Measurements from ENCODE around the gene EIF3A.

EIF3A gene

GRCh38 chr10:119118231-119118630 lies 37.6 kb upstream of the EIF3A start:
- no peak overlapping the region for H3K4me2 ChIP-seq (ENCODE audit: low read depth, low read length, poor library complexity, severe bottlenecking)
- no peaks in the 10 kb centered on the region for H3K27me3 ChIP-seq (ENCODE audit: low read length)
- no peak overlapping the region for H3K4me3 ChIP-seq (ENCODE audit: insufficient read depth, low read length, poor library complexity, severe bottlenecking)
- no peak overlapping the region for H3K27ac ChIP-seq (ENCODE audit: low read depth, low read length)
- peaks cover 3% of the 10 kb centered on the region; the same call in 1 of the 2 replicates for H3K79me2 ChIP-seq (ENCODE audit: insufficient read depth, low read length)
- TF ChIP-seq EZH2phosphoT487 (conservative IDR thresholded peaks at IDR 0.05; ENCODE audit: low read length) (no peak), CTCF (IDR thresholded peaks at IDR 0.05; ENCODE audit: insufficient read depth, low read length, poor library complexity, severe bottlenecking) (no peak)
- H3K9me3 ChIP-seq (ENCODE audit: insufficient read depth, low read length): no peaks in the 10 kb centered on the region
- H4K20me1 ChIP-seq (ENCODE audit: low read depth, low read length): no peaks in the 10 kb centered on the region
- H3K9ac ChIP-seq (ENCODE audit: low read length): no peak overlapping the region
- H3K36me3 ChIP-seq (ENCODE audit: low read length): peaks cover 13% of the 10 kb centered on the region; the same call in 1 of the 2 replicates
- no peak overlapping the region for H2AFZ ChIP-seq (ENCODE audit: low read depth, low read length, severe bottlenecking)
- no peaks in the 10 kb centered on the region for H3K9me2 ChIP-seq (replicated peaks; ENCODE audit: insufficient read depth, low read length)
- H3F3A ChIP-seq (ENCODE audit: insufficient read depth): peaks cover 28% of the 10 kb centered on the region

DNA sequence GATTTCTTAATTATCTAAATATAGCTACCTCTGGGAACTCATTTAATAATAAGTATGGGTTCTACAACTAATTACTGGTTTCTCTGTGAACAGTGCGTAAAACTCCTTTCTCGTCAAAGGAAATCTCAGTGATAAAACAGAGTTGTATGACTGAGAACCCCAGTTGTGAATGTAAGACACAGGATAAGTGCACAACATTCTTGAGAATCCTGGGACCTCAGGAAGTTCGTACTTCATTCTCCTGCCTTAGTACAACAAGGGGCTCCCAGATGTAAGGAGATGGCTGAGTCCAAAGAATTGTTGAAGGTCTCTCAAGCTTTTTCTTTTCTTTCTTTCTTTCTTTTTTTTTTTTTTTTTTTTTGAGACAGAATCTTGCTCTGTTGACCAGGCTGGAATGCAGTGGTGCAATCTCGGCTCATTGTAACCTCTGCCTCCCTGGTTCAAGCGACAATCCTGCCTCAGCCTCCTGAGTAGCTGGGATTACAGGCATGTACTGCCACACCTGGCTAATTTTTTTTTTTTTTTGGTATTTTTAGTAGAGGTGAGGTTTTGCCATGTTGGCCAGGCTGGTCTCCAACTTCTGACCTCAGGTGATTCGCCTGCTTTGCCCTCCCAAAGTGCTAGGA lies 35.8 kb upstream of the EIF3A start:
- Histone ChIP-seq H3K27ac (ENCODE audit: low read depth, low read length) (no peak overlapping the region), H3K27me3 (ENCODE audit: low read length) (no peaks in the 10 kb centered on the region), H3K9me2 (replicated peaks; ENCODE audit: insufficient read depth, low read length) (no peaks in the 10 kb centered on the region), H2AFZ (ENCODE audit: low read depth, low read length, severe bottlenecking) (no peak overlapping the region), H3K9ac (ENCODE audit: low read length) (no peak overlapping the region), H4K20me1 (ENCODE audit: low read depth, low read length) (no peaks in the 10 kb centered on the region), H3K36me3 (ENCODE audit: low read length) (peaks cover 19% of the 10 kb centered on the region; the same call in 1 of the 2 replicates), H3K79me2 (ENCODE audit: insufficient read depth, low read length) (peaks cover 3% of the 10 kb centered on the region; the same call in 1 of the 2 replicates), H3F3A (ENCODE audit: insufficient read depth) (peaks cover 24% of the 10 kb centered on the region), H3K9me3 (ENCODE audit: insufficient read depth, low read length) (no peaks in the 10 kb centered on the region), H3K4me3 (ENCODE audit: insufficient read depth, low read length, poor library complexity, severe bottlenecking) (no peak overlapping the region), H3K4me2 (ENCODE audit: low read depth, low read length, poor library complexity, severe bottlenecking) (no peak overlapping the region)
- no peak for TF ChIP-seq EZH2phosphoT487 (conservative IDR thresholded peaks at IDR 0.05; ENCODE audit: low read length)
- no peak for TF ChIP-seq CTCF (IDR thresholded peaks at IDR 0.05; ENCODE audit: insufficient read depth, low read length, poor library complexity, severe bottlenecking)

- Histone ChIP-seq H3K9me3 (ENCODE audit: insufficient read depth, low read length) (no peaks in the 10 kb centered on the region), H3K4me2 (ENCODE audit: low read depth, low read length, poor library complexity, severe bottlenecking) (no peak overlapping the region), H2AFZ (ENCODE audit: low read depth, low read length, severe bottlenecking) (no peak overlapping the region), H3K27ac (ENCODE audit: low read depth, low read length) (no peak overlapping the region), H4K20me1 (ENCODE audit: low read depth, low read length) (no peaks in the 10 kb centered on the region), H3K27me3 (ENCODE audit: low read length) (no peaks in the 10 kb centered on the region), H3K9ac (ENCODE audit: low read length) (no peak overlapping the region), H3K36me3 (ENCODE audit: low read length) (peaks cover 19% of the 10 kb centered on the region; the same call in 1 of the 2 replicates), H3K4me3 (ENCODE audit: insufficient read depth, low read length, poor library complexity, severe bottlenecking) (no peak overlapping the region), H3K9me2 (replicated peaks; ENCODE audit: insufficient read depth, low read length) (no peaks in the 10 kb centered on the region), H3F3A (ENCODE audit: insufficient read depth) (peaks cover 27% of the 10 kb centered on the region), H3K79me2 (ENCODE audit: insufficient read depth, low read length) (peaks cover 3% of the 10 kb centered on the region; the same call in 1 of the 2 replicates)
- TF ChIP-seq EZH2phosphoT487 (conservative IDR thresholded peaks at IDR 0.05; ENCODE audit: low read length) (no peak), CTCF (IDR thresholded peaks at IDR 0.05; ENCODE audit: insufficient read depth, low read length, poor library complexity, severe bottlenecking) (no peak)
Observed at GRCh38 chr10:119115926-119116325, 35.3 kb upstream of the EIF3A start.
